Adrenal gland (tissue), 5 donors: Measurements from ENCODE around the gene EYS.

Experiments
- POLR2A ChIP-seq, 2 donors: fragments of 450-650 bp; IDR thresholded peaks; one replicate each; pipeline ENCODE4 v1.6.1; 2017; ENCODE audit warnings: antibody characterized with exemption in 2 of 2, mild to moderate bottlenecking in 2 of 2, moderate library complexity in 1 of 2
- TF ChIP-seq, protein P1 (sequence below), 6 experiments: fragments of 450-650 bp in 4 of 6; fragments of 200-600 bp in 2 of 6; sonication (generic) in 1 of 6; IDR thresholded peaks; 1 replicate in 5 of 6; 2 replicates in 1 of 6; pipeline versions ENCODE4 v1.5.1 to v1.8.0; 2016 to 2021; ENCODE audit warnings: antibody characterized with exemption in 6 of 6, mild to moderate bottlenecking in 2 of 6, moderate library complexity in 1 of 6
- donor health status: DM: no; HTN: no; CAD: no.

DNA sequence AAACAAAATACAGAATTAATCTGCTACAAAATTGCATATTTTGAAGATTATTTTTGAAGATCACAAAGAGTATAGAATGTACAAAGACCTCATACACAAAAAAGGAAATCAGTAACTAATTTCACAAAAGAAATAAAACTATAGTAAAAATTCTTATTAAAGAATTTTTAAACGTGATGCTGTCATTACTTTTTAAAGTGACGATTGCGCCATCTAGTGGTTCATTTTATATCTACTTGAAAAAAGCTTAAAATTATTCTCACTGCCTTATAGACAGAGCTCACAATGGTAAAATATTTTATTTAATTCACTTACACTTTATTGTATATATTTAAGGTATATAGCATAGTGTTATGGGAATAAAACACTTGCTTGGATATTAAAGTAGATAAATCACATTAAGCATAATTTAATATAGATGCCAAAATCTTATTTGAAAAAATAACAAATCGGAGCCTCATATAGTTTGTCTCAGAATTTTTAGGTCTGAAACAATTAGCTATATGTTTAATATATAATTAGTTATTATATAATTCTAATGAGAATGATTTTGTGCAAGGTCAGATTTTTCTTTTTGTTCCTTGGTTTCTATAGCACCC lies 1942.6 kb downstream of the EYS start:
- TF ChIP-seq, protein P1, sequence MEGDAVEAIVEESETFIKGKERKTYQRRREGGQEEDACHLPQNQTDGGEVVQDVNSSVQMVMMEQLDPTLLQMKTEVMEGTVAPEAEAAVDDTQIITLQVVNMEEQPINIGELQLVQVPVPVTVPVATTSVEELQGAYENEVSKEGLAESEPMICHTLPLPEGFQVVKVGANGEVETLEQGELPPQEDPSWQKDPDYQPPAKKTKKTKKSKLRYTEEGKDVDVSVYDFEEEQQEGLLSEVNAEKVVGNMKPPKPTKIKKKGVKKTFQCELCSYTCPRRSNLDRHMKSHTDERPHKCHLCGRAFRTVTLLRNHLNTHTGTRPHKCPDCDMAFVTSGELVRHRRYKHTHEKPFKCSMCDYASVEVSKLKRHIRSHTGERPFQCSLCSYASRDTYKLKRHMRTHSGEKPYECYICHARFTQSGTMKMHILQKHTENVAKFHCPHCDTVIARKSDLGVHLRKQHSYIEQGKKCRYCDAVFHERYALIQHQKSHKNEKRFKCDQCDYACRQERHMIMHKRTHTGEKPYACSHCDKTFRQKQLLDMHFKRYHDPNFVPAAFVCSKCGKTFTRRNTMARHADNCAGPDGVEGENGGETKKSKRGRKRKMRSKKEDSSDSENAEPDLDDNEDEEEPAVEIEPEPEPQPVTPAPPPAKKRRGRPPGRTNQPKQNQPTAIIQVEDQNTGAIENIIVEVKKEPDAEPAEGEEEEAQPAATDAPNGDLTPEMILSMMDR (IDR thresholded peaks at IDR 0.05), result peak; percentile 48 to 81 (median 70)
- no peak for TF ChIP-seq POLR2A (IDR thresholded peaks at IDR 0.05)
